NCI-H1694 (cell line): ENCODE data around the gene CYB5A.
"Not testable (repeated sequence)": the region's sequence is repeated elsewhere in the genome, so short reads cannot be mapped to it uniquely, and the experiment has no call there.

Source experiments
- DNase-seq: peaks from one replicate; lab custom pipeline; 2025; lab: John Stamatoyannopoulos, UW

Gene CYB5A, protein sequence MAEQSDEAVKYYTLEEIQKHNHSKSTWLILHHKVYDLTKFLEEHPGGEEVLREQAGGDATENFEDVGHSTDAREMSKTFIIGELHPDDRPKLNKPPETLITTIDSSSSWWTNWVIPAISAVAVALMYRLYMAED

DNA sequence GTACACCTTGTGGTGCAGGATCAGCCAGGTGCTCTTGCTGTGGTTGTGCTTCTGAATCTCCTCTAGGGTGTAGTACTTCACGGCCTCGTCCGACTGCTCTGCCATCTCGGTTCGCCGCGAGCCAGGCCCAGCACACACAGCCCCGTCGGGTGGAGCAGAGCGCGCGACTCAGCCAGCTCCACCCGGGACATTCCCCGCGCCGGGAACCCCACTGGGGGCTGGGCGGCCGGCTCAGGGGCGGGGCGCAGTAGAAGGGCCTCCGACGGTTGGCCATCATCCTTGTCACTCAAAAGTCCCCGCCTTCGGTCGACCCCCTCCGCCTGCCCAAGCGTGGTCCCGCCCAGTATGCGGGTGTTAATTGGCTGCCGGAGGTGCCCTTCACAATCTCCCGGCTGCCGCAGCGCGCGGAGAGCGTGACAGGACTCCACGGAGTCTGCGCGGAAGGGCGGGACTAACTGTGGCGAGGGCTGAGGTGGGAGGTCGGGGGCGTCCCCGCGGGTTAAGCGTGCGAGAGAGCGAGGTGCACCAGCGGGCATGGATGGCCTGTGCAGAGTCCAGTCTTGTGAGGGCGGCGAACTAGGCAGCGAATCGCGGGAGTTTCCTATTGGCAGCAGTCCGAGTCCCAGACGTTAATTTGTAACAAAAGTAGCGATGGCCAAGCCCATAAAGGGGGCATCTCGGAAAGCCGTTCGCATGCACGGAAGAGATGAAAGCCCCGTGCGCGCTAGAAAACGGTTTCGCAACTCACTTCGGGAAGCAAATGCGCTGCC, at the start of gene CYB5A:
Gene CYB5A (minus strand): TSS at position 193 of the 770 bp plus-strand sequence. CDS start 88 bp downstream, at position 105.
- peak; percentile 91 for DNase-seq

DNA sequence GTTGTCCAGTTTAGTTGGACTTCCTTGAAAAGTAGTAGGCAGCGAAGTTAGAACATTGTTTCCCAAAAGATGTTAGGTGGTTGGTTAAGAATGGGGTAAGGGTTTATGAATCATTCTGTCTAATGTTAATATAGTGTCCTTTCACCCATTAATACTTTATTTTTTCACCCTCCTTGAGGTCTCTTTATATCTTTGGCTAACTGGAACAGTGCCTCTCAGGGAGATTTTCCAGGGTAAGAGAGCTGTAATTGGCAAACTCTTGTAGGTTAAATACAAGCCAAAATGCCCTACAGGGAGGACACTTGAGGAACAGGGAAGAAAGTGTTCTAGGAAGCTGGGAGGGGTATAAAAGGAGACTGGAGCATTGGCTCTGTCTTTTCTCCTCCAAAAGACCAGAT, 46.1 kb upstream of the CYB5A start:
- DNase-seq: no peak

DNA sequence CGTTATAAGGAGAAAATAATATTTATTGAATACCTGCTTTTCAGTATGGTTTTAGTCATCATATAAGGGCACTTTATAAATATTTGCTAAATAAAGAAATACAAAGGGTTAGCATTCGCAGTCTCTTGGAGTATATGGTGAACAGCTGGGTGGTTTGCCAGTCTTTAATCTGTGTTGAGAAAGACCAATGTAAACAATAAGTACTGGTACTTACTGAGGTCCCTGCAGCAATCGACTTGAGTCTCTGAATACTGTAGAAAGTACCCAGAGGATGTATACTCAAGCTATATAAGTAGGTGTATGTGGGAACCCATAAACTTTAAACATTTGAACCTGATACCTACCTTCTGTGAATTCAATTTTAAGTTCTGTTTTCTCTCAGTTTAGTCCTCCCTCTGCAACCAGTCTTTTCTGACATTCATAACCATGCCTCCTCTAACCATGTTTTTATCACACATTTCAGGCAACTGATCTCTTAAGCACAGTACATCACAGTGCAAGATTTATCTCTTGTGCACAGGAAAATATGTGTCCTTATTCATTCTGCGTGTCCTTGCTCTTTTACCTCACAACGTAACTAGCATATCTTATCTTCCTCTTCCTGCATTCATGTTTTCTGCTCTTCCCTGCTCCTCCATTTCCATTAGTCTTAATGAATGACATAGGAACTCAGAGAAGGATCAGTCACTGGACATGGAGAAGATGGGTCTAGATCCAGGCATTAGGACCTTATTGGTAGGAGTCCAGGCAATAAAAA, 45.6 kb upstream of the CYB5A start:
- no peak for DNase-seq

DNA sequence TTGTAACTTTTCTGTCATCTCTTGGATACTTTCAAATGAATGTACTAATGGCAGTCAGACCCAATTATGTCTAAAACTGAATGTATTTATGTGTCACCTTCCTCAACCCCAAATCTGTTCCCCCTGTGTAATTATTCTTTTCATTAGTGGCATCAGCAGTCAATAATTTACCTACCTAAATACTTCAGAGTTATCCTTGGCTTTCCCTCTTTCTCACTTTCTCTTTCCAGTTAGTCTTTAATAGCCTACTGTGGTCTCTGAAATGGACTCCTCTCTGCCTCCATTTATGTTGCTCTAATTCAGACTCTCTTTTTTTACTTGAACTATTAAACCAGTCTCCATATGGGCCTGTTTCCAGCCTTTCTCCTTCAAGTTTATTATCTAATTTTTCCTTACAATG, 44.9 kb upstream of the CYB5A start:
- no peak for DNase-seq

DNA sequence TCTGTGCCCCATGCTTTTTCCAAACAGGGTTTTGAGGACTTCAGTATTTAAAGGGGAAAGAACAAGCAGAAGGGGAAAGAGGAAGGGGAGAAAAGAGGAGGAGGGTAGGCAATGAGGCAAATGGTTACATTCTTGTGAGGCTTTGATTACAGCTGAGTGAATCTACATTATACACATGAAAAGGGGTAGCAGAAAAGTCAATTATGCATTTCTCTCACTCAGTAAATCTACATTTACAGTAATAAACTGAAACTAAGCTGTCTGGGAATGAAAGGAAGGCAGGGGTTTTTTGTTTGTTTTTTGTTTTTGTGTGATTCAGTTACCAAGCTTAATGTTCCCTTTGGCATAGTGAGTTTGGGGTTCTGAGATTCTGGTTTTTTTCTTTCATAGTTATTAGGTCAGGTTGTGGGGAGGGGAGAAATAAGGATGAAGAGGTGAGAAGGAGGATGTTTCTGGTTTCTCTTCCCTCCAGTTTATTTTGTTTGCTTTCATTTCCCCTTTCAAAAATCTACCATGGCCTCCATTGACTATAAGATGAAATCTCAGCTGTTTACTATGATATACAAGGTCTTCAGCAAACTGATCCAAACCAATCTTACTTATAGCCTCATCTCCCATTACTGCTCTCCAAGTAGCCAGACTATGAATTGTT, 42.6 kb upstream of the CYB5A start:
- no peak for DNase-seq

DNA sequence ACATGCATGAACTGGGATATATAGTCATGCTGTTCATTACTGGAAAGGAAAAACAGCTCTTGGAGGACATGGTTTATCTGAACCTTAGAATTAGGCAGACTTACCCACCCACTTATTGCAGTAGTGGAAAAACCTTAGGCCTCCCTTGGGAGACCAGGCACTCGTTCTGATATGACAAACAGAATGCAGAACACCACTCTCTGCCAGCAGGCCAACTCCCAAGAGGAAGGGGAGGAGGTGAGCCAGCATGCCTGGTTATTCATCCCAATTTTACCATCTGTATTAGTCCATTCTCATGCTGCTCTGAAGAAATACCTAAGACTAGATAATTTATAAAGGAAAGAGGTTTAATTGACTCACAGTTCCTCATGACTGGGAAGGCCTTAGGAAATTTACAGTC, 41.3 kb upstream of the CYB5A start:
- no peak for DNase-seq

DNA sequence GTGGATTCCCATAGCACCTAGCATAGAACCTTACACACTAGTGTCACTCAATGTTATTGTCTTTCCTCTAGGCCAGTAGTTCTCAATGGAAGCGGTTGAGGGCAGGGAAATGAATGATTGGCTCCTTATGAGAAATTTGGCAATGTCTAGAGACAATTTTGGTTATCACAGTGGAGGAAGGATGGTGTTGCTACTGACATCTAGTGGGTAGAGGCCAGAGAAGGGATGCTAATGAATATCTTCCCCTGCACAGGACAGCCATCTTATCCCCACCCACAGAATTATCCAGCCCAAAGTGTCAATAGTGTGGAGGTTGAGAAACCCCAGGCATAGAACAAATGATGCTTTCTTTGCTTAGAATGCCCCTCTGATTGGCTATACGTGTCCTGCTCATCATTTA, 39.6 kb upstream of the CYB5A start:
- DNase-seq: no peak

DNA sequence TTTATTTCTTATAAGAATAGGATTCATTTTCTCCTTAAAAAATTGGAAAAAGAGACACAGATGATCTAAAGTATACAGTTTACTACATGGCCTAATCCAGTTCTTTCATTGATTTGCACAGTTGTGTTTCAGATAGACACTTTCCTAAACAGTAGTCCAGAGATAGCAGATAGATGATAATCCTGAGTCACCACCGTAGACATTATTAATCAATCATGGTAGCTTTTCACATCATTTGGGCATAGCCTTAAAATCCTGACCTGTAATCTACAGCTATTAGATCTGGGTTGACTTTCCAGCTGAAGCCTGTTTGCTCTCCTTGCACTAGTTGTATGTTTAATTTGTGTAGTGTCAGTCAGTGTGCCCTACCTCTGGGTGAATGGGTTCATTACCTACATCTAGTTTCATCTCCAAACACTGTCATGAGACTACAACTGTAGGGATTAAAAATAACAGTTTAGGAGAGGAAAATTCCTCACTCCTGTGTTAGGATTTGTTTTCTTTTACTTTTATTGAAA, 38.0 kb upstream of the CYB5A start:
- no peak for DNase-seq

DNA sequence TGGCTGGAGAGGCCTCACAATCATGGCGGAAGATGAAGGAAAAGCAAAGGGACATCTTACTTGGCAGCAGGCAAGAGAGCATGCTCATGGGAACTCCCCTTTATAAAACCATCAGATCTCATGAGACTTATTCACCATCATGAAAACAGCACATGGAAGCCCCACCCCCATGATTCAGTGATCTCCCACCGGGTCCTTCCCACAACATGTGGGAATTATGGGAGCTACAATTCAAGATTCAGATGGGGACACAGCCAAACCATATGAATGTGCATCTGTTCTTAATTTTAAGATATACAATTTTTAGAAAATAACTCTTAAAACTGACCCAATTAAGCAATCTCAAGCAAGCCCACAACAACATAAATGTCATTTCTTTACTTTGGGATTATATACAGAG, 36.4 kb upstream of the CYB5A start:
- DNase-seq: no peak

DNA sequence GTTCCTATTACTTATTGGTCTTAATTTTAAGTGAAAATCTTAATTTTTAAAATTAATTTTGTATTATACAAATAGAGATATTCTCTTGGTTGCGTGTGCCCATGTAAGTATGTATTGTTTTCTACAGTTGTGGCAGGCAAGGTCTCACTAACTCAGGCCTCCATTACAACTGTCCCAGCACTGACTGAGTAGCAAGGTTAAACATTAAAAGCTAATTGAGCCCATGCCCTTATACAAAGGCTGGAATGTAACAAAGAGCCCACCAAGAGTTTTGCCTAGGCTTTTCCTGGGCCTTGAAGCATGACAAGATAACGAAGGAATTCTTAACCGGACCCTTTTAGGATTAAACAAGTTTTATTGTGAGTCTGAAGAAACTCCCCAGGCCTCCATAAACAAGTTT, 35.0 kb upstream of the CYB5A start:
- not testable (repeated sequence) for DNase-seq

DNA sequence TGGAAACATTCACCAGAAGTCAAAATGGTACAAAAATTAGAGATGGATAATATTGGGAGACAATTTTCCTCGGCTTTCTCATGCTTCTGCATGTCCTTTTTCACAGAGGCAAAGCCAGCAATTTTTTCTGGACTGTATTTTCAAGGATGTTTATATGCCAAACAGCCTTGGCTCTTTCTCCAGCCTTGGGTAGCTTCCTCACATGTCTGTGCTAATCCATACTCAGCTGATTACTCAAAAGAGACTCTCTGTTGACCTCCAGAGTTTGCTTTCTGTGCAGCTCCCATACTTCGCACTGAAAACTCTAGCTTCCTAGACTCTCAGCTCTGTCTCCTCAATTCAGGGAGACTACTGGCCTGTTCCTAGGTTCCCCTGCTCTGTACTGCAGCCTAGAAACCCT, 34.5 kb upstream of the CYB5A start:
- DNase-seq: no peak

DNA sequence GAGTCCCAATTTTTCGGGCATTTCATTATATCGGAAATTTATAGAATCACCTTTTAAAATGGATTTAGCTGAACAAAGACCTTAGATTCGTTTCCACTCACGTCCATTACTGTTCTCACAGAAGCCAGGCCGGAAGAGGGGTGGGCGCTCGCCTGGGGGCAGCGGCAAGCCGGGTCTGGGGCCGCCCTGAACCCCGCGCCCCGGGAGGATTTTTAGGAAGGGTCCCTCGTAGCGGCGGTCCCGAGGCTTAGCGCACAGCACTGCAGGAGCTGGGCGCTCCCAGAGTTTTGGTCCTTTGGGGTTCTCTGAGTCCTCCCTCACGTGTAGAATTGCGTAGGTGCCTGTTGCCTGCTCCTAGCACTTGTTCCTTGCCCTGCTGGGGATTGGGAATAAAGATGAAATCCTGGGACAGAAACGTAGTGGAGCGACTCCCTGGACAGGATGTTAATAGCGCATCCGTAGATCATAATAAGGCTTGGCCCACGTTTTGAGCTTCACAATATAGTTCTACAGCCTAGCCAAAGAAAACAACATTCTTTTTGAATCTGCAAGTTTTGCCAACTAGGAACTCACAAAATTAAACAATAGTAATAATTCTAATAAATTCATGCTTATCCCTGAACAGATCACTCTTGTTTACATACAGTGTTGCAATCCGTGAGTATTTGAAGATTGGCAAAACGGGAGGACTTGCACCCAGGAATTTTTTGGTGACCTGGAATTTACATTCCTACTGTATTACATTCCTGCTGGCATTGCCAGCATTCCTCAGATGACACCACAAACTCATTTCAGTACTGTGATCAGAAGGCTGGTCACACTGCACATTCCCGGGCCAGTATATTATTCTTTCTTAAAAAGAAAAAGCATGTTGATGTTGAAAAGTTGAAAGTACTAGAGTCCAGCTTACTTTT, 24.8 kb upstream of the CYB5A start:
- no peak for DNase-seq

DNA sequence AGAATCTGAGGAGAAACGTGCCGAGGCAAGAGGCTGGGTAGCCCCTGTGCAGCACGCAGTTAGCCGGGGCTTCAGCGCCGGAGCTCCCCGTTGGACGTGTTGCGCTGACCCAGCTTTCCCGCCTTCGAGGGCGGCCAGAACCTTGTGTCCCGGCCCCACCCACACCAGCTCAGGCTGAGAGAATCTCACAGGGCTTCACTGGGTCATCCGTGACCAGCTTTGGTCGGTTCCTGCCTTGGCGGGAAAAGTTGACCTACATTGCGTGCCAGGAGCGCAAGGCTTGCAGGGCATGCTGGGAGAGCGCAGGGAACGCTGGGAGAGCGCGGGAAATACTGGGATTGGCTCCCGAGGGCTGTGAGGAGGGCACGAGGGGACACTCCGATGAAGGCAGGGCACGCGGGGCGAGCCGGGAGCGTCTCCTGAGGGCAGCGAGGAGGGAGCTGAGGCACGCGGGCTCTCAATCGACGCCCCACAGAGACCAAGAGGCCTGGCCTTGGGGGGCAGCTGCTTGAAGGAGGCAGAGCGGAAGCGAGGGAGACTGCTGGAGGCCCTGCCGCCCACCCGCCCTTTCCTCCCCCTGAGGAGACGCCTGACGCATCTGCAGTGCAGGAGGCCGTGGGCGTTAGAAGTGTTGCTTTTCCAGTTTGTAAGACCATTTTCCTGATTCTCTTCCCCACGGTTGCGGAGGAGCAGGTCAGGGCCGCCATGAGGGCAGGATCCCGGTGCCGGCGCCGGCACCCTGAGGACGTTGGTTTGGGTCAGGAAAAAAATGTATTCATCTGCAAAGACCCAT, 23.9 kb upstream of the CYB5A start, which contains the start of gene C18orf63:
Gene C18orf63 (plus strand): TSS at position 376 of the 793 bp plus-strand sequence. CDS start 2,027 bp downstream, outside the sequence.
- DNase-seq: no peak

DNA sequence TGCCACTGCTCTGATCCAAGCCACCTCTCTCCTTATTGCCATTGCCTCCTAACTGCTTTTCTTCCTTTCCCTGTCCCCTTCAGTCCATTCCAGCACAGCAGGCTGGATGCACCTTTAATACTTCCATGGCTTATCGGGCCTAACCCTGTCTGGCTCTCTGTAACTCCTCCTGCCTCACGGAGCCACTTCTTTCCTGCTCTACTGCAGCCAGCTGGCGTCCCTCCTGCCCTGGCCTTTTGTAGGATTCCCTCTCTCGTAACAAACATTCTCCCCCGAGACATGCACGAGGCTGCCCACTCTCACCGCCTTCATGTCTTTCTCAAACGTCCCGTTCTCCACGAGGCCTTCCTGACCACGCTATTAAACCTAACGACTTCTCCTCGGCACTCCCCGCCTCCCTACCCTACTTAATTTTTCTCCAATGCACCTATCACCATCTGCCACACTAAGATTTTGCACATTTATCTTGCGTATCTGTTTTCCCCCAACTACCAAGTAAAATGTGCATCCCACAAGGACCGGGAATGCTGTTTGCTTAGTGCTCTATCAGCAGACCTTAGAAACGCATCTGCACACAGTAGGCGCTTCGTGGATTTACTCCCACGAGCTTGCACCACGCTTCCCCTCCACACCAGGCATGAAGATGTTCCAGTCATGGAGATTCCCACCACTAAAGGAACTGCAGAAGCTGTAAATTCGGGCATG, 23.1 kb upstream of the CYB5A start:
- no peak for DNase-seq

DNA sequence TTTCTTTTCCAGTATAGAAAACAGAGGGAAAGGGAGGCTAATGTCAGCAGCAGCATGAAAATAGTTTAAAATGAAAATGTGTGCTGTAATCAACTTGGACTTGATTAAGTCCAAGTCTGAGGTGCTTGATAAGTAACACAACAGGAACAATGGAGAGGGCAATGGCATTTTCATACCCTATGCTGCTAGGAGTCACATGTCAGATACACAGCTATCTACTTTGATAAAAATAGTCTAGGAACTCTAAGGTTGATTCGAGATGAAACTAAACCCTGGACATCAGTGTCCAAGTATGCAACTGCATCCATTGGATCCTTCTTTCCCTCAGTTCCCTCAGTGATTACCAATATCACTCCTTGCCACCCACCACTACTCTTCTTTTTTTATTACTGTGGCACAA, 19.2 kb upstream of the CYB5A start:
- DNase-seq: no peak

DNA sequence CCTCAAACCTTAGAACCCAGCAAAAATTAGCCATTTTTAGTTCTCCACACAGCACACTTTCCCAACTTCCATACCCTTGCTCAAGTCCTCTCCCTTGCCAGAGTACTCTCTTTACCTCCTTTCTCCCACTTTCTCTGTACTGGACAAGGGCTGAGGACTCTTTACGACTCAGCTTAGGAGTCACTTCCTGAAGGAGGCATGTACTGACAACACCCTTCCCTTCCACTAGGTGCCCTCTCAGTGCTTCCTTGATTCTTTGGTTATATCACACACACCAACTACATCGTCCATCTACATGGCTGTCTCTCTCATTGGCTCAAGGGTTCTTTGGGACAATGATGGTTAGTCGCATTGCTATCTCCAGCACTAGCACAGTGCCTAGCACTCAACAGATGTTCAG, 18.6 kb upstream of the CYB5A start:
- no peak for DNase-seq

DNA sequence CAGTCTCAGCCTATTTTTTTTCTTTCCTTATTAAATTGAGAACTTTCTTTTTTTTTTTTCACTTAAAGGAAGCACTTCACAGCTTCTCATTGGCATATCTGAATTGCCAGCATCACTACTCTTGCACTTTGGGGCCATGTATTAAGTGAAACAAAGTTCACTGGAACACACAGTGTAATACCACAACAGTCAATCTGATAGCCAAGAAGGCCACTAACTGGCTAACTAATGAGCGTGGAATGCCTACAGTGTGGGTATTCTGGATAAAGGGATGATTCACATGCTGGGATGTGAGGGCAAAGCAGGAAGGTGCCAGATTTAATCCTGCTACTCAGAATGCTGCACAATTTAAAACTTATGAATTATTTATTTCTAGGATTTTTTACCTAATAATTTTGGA, 12.2 kb upstream of the CYB5A start:
- no peak for DNase-seq

DNA sequence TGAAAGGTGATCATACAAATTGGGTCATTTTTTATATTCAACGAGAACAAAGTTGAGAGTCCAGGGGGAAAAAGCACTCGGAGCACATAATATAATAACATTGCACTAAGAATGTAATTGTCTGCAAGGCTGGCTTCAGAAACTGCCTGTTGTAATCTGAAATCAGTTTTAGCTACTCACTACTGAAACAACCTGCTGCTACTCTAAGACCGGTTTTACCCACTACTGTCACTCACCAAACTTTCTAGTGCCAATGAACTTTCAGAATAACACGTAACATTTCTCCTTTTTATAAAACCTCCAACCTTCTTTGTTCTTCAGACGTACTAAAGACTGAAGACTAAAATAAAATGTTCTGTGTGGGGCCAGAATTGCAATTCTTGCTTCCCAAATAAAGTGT, 11.5 kb upstream of the CYB5A start:
- DNase-seq: no peak

DNA sequence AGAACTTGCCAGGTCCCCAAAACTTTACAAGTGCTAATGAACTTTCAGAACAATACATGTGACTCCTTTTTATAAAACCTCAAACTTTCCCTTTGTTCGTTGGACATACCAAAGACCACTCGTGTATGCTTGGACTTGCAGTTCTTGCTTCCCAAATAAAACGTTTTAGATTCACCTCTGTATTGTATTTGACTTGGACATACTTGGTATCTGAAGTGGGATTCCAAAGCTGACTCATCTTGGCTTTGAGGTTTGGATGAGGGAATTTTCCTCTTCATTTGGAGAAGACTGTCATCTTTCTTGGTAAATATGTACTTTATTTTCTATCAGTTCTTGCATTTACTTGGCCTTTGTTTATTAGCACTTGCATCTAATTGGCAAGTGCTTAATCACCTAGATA, 8.0 kb upstream of the CYB5A start:
- no peak for DNase-seq

DNA sequence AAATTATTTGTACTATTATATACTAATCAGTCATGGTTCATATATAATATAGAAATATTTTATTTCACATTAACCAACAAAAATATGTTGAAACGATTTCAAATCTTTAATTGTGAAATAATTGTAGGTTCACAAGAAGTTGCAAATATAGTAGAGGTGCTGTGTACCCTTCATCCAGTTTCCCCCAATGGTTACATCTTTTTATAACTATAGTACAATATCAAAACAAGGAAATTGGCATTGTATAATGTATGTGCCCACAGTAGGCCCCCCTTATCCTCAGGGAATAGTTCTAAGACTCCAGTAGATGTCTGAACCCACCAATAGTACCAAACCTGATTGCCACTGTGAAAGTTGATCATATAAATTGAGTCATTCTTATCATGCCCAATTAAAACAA, 7.4 kb upstream of the CYB5A start:
- DNase-seq: no peak
